IPS-15b (cell line): ENCODE data around the gene SECISBP2.

Experiments used
- H3K27me3 ChIP-seq: one replicate; pipeline ENCODE4 v1.6.1; 2013; ENCODE audit warnings: low read length; ENCODE audit not compliant: control insufficient read depth, insufficient read depth
- H3K36me3 ChIP-seq: one replicate; pipeline ENCODE4 v1.6.1; 2013; ENCODE audit warnings: low read length; ENCODE audit not compliant: control insufficient read depth, insufficient read depth
- H3K4me1 ChIP-seq: one replicate; pipeline ENCODE4 v1.6.1; 2013; ENCODE audit warnings: mild to moderate bottlenecking, low read length; ENCODE audit not compliant: control insufficient read depth, insufficient read depth
- H3K4me3 ChIP-seq: one replicate; pipeline ENCODE4 v1.5.1; 2013; ENCODE audit warnings: low read depth, low read length
- H3K9ac ChIP-seq: one replicate; pipeline ENCODE4 v1.6.1; 2013; ENCODE audit warnings: low read depth, mild to moderate bottlenecking, low read length
- H3K9me3 ChIP-seq: one replicate; pipeline ENCODE4 v1.6.1; 2013; ENCODE audit warnings: mild to moderate bottlenecking, low read length; ENCODE audit not compliant: control insufficient read depth, insufficient read depth

Gene SECISBP2

GRCh38 chr9:89362647-89363310 lies 44.5 kb downstream of the SECISBP2 start:
- no peaks in the 10 kb centered on the region for H3K27me3 ChIP-seq
- no peaks in the 10 kb centered on the region for H3K9me3 ChIP-seq
- no peak overlapping the region for H3K9ac ChIP-seq
- H3K4me3 ChIP-seq: no peak overlapping the region
- H3K4me1 ChIP-seq: no peaks in the 10 kb centered on the region
- H3K36me3 ChIP-seq: peaks cover 8% of the 10 kb centered on the region

DNA sequence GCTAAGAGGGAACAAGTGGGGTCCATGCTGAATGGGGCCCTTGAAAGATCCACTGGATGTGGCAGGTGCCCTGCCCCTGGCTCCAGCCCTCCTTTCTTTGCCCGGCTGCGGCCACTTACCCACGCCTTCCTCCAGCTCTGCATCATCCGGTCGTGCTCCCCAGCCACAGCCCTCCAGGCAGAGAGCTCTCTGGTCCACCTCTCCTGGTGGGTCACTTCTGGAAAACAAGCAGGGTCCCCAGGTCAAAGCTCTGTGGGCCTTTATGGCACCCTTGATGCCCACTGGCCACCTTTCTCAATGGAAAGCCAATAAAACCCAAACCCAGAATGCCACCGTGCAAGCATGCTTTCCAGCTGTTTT lies 45.0 kb downstream of the SECISBP2 start:
- Histone ChIP-seq H3K36me3 (peaks cover 3% of the 10 kb centered on the region), H3K4me1 (no peaks in the 10 kb centered on the region), H3K4me3 (no peak overlapping the region), H3K27me3 (no peaks in the 10 kb centered on the region), H3K9me3 (no peaks in the 10 kb centered on the region), H3K9ac (no peak overlapping the region)

GRCh38 chr9:89363921-89364665 lies 45.8 kb downstream of the SECISBP2 start:
- H3K9me3 ChIP-seq: no peaks in the 10 kb centered on the region
- no peaks in the 10 kb centered on the region for H3K27me3 ChIP-seq
- H3K4me1 ChIP-seq: no peaks in the 10 kb centered on the region
- H3K4me3 ChIP-seq: no peak overlapping the region
- peaks cover under 1% of the 10 kb centered on the region for H3K36me3 ChIP-seq
- H3K9ac ChIP-seq: no peak overlapping the region

GRCh38 chr9:89364666-89365531 lies 46.6 kb downstream of the SECISBP2 start:
- Histone ChIP-seq H3K27me3 (no peaks in the 10 kb centered on the region), H3K36me3 (no peaks in the 10 kb centered on the region), H3K4me3 (no peak overlapping the region), H3K9me3 (no peaks in the 10 kb centered on the region), H3K9ac (no peak overlapping the region), H3K4me1 (no peaks in the 10 kb centered on the region)

GRCh38 chr9:89365532-89365912 lies 47.2 kb downstream of the SECISBP2 start:
- Histone ChIP-seq H3K4me1 (no peaks in the 10 kb centered on the region), H3K9ac (no peak overlapping the region), H3K9me3 (no peaks in the 10 kb centered on the region)

DNA sequence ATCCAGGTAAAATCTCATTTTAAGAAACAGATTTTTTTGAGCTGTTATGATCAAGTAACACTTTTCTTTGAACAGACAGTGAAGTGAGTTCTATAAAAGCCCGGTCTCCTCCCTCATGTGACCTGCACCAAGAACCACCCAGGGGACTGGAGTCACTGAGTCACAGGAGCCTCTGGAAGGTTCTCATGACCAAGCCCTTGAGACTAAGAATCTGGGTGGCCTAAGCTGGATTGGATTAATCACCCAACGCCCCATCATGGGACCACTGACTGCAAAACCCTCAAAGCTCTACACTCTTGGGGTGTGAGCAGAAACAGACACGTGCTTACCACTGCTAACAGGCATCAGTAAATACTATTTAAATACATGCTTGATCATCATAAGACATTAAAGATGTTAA lies 48.4 kb downstream of the SECISBP2 start:
- Histone ChIP-seq H3K9me3 (no peaks in the 10 kb centered on the region), H3K4me1 (no peaks in the 10 kb centered on the region)

More at GRCh38 chr9:89365532-89365912, 47.2 kb downstream of the SECISBP2 start:
- Histone ChIP-seq H3K27me3 (no peaks in the 10 kb centered on the region), H3K36me3 (no peaks in the 10 kb centered on the region), H3K4me3 (no peak overlapping the region)

DNA sequence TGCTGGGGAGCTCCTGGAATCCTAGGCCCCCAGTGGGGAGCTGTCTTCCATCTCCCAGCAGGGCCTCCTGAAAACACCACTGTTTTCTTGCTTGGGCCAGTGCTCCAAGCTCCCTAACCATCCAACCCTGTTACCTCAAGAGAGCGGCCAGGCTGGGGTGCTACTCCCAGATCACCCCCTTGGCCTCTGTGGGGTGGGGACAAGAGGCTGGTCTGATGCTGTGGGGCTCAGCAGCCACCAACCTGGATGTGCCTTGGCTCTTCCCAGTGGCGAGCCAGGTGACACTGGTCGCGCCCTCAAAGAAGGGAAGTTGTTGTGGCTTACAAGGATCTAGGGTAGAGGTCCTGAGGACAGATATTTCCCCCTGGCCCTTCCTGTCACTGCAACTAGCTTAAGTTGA lies 49.0 kb downstream of the SECISBP2 start:
- no peaks in the 10 kb centered on the region for H3K4me1 ChIP-seq
- no peaks in the 10 kb centered on the region for H3K36me3 ChIP-seq
- no peak overlapping the region for H3K4me3 ChIP-seq
- H3K9me3 ChIP-seq: no peaks in the 10 kb centered on the region
- H3K9ac ChIP-seq: no peak overlapping the region
- H3K27me3 ChIP-seq: no peaks in the 10 kb centered on the region

More for the DNA sequence above, 48.4 kb downstream of the SECISBP2 start:
- Histone ChIP-seq H3K4me3 (no peak overlapping the region), H3K27me3 (no peaks in the 10 kb centered on the region), H3K36me3 (no peaks in the 10 kb centered on the region), H3K9ac (no peak overlapping the region)

GRCh38 chr9:89367726-89368437 lies 49.6 kb downstream of the SECISBP2 start:
- H3K9me3 ChIP-seq: no peaks in the 10 kb centered on the region

DNA sequence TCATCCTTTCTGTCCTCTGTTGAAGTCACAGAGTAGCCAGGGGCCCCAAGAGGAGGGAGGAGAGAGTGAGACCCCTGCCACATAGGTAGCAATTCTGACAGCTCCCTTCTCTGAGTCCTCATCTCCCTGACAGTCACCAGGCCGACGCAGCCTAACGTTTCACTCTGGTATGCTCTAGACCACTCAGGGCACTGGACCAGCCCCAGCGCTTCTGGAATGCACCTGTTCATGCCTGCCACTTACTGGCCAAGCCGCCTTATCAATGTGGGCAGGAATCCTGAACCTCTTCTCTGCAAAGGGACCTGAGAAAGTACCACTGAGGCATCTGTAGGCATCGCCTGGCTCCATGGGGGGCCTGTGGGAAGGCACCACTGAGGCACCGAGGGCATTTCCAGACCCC lies 50.2 kb downstream of the SECISBP2 start:
- H3K36me3 ChIP-seq: no peaks in the 10 kb centered on the region
- H3K9ac ChIP-seq: no peak overlapping the region
- H3K9me3 ChIP-seq: no peaks in the 10 kb centered on the region
- no peaks in the 10 kb centered on the region for H3K27me3 ChIP-seq
- H3K4me3 ChIP-seq: no peak overlapping the region
- H3K4me1 ChIP-seq: no peaks in the 10 kb centered on the region

More at GRCh38 chr9:89367726-89368437, 49.6 kb downstream of the SECISBP2 start:
- no peak overlapping the region for H3K4me3 ChIP-seq
- H3K4me1 ChIP-seq: no peaks in the 10 kb centered on the region
- no peak overlapping the region for H3K9ac ChIP-seq
- H3K36me3 ChIP-seq: no peaks in the 10 kb centered on the region
- no peaks in the 10 kb centered on the region for H3K27me3 ChIP-seq

DNA sequence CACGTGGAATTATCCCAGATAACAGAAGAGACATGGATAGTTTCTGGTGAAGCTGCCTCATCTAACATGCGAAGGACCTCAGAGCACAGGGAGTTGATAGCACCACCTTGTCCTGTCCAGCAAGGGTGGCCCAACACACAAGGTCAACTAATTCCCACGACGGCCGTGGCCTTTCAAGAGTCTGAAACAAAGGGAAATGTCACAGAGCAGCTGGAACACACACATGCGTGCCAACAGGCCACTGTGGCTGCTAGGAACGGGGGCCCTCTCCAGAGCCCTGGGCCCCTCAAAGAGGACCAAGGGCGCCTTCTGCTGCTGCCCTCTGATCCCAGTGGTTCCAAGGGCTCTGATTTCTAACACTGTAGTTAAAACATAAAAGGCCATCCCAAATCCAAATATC lies 50.7 kb downstream of the SECISBP2 start:
- no peaks in the 10 kb centered on the region for H3K27me3 ChIP-seq
- H3K9me3 ChIP-seq: no peaks in the 10 kb centered on the region
- H3K4me1 ChIP-seq: no peaks in the 10 kb centered on the region
- H3K4me3 ChIP-seq: no peak overlapping the region
- H3K9ac ChIP-seq: no peak overlapping the region
- H3K36me3 ChIP-seq: no peaks in the 10 kb centered on the region

DNA sequence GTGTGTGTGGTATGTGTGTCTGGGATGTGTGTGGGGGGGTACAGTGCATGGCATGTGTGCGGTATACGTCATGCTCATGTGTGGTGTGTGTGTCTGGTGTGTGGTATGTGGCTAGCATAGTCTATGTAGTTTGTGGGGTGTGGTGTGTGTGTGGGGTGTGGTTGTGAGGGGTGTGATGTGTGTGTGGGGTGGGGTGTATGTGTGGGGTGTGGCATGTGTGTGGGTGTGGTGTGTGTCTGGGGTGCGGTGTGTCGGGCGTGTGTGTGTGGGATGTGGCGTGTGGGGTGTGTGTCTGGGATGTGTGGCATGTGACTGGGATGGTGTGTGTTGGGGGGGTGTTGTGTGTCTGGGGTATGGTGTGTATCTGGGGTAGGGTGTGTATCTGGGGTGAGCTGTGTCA lies 52.3 kb downstream of the SECISBP2 start:
- no peaks in the 10 kb centered on the region for H3K4me1 ChIP-seq
- no peaks in the 10 kb centered on the region for H3K9me3 ChIP-seq
- no peaks in the 10 kb centered on the region for H3K27me3 ChIP-seq
- no peak overlapping the region for H3K9ac ChIP-seq
- H3K36me3 ChIP-seq: no peaks in the 10 kb centered on the region
- no peak overlapping the region for H3K4me3 ChIP-seq
